Stomach (tissue), 9 donors: ENCODE measurements around the gene LCORL. TPM values are rescaled to one million over a fixed set of nuclear protein-coding genes. Genes with fewer than 3 reads are reported as not detected.

Experiments
- DNase-seq, 2 donors: peaks; one replicate each; pipeline versions ENCODE4 v3.0.0 to v3.0.0-alpha.2; 2013 to 2019
- H3K27ac ChIP-seq, 5 donors: fragments of 200-600 bp in 4 of 5; sonication (generic) in 4 of 5; one replicate each; pipeline ENCODE4 v1.5.1; 2013 to 2019; ENCODE audit warnings: mild to moderate bottlenecking in 1 of 5, moderate library complexity in 1 of 5
- H3K27me3 ChIP-seq, 3 donors: fragments of 200-600 bp; sonication (generic); one replicate each; pipeline ENCODE4 v1.5.1; 2017 to 2019; ENCODE audit warnings: mixed run types in 1 of 3
- H3K36me3 ChIP-seq, 4 donors: fragments of 200-600 bp; sonication (generic); 1 replicate in 3 of 4; 2 replicates in 1 of 4; pipeline ENCODE4 v1.5.1; 2016 to 2019
- H3K4me1 ChIP-seq, 4 donors: fragments of 200-600 bp; sonication (generic); one replicate each; pipeline ENCODE4 v1.5.1; 2016 to 2019
- H3K4me3 ChIP-seq, 4 donors: fragments of 200-600 bp; sonication (generic) in 3 of 4; one replicate each; pipeline ENCODE4 v1.5.1; 2016 to 2019; ENCODE audit warnings: mild to moderate bottlenecking in 1 of 4
- H3K9me3 ChIP-seq, 4 donors: fragments of 200-600 bp; sonication (generic); one replicate each; pipeline ENCODE4 v1.5.1; 2016 to 2019
- EP300 ChIP-seq: sonication (generic); formaldehyde crosslinking; IDR thresholded peaks from one replicate; pipeline ENCODE4 v1.6.1; 2017; ENCODE audit warnings: antibody characterized with exemption
- POLR2A ChIP-seq, 4 donors: fragments of 450-650 bp; IDR thresholded peaks; one replicate each; pipeline ENCODE4 v1.6.1; 2016; ENCODE audit warnings: antibody characterized with exemption in 4 of 4, control low read depth in 2 of 4, mild to moderate bottlenecking in 1 of 4, moderate library complexity in 1 of 4
- POLR2AphosphoS5 ChIP-seq, 3 donors: sonication (generic); formaldehyde crosslinking; IDR thresholded peaks; one replicate each; pipeline ENCODE4 v1.6.1; 2016; ENCODE audit warnings: antibody characterized with exemption in 3 of 3
- WGBS, 5 donors: extraction: QIAGEN DNeasy Blood & Tissue Kit in 3 of 5; methylation state at CpG; one replicate each; pipeline versions ENCODE4 v1.1.5 to v1.1.7; 2013 to 2018; 5-methylcytosine and 5-hydroxymethylcytosine counted together
- intact Hi-C: fragments of 100-400 bp; cut with DNase I; formaldehyde crosslinking; loops from one replicate; pipeline ENCODE4 v1.15.1; 2023; ENCODE audit warnings: low total_unique reads
- polyA plus RNA-seq, 3 donors: library from polyadenylated mRNA; stranded (reverse); fragments of 200-250 nt; gene quantifications; one replicate each; pipeline ENCODE4 v1.2.3, GENCODE V29; 2013
- total RNA-seq, 5 donors: library from RNA; depleted of rRNA; stranded (reverse); fragments of >200 nt; gene quantifications; one replicate each; pipeline versions ENCODE4 v1.1.0 to v1.2.3, GENCODE V29; 2014 to 2016
- TF ChIP-seq, protein P1 (sequence below), 7 experiments: fragments of 450-650 bp in 4 of 7; fragments of 200-600 bp in 3 of 7; sonication (generic) in 3 of 7; IDR thresholded peaks; one replicate each; pipeline ENCODE4 v1.5.1; 2016 to 2019; ENCODE audit warnings: antibody characterized with exemption in 7 of 7, control low read depth in 2 of 7, mild to moderate bottlenecking in 1 of 7
- donor health status: healthy with polysubstance abuse.
- donor health status: Bipolar disorder and iron deficiency.
- donor health status: healthy.

LCORL gene
- total and polyA plus RNA-seq, 8 donors, result 1.8 to 28.1 (median 8.2) TPM

GRCh38 chr4:17956245-17956644, 65.3 kb downstream of the LCORL start:
- TF ChIP-seq POLR2AphosphoS5 (IDR thresholded peaks at IDR 0.05), result no peak
- Histone ChIP-seq H3K27me3 (no peaks in the 10 kb centered on the region), H3K27ac (no peak overlapping the region), H3K4me1 (no peaks in the 10 kb centered on the region), H3K4me3 (no peak overlapping the region), H3K9me3 (no peaks in the 10 kb centered on the region), H3K36me3 (peaks cover 0 to 41% (median 12%) of the 10 kb centered on the region in 4 donors)
- WGBS, 5 donors, result 97 to 98% (median 98%) methylated on average over 4 of the region's 4 CpGs
- DNase-seq, result no peak
- intact Hi-C loops, result no loop called here

GRCh38 chr4:17945303-17945702, 76.3 kb downstream of the LCORL start:
- intact Hi-C loops, result no loop called here
- no peaks in the 10 kb centered on the region for H3K9me3 ChIP-seq

DNA sequence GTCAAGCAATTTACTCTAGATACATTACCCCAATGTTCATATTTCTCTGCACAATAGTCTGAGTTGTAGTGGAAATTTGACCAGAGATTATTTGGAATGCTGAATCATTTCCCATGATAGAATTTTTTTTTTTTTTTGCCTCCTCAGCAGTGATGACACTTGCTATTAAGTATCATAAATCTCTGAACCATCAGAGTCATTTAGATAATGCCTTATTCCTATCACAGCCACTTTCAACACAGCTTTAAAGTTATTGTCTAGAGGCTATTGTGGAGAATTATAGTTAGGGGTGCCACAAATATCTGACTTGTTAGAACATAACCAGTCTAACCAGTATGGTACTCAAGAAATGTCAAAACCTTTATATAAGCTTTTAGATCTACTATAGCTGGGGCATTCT, 79.8 kb downstream of the LCORL start:
- Histone ChIP-seq H3K9me3 (no peaks in the 10 kb centered on the region), H3K27ac (no peak overlapping the region), H3K36me3 (peaks cover 0 to 3% (median 0%) of the 10 kb centered on the region in 4 donors), H3K4me1 (no peaks in the 10 kb centered on the region), H3K4me3 (no peak overlapping the region), H3K27me3 (no peaks in the 10 kb centered on the region)
- DNase-seq, result no peak
- intact Hi-C loops, result no loop called here
- TF ChIP-seq POLR2A (IDR thresholded peaks at IDR 0.05) (no peak), POLR2AphosphoS5 (IDR thresholded peaks at IDR 0.05) (no peak), EP300 (no peak)
- TF ChIP-seq, protein P1, sequence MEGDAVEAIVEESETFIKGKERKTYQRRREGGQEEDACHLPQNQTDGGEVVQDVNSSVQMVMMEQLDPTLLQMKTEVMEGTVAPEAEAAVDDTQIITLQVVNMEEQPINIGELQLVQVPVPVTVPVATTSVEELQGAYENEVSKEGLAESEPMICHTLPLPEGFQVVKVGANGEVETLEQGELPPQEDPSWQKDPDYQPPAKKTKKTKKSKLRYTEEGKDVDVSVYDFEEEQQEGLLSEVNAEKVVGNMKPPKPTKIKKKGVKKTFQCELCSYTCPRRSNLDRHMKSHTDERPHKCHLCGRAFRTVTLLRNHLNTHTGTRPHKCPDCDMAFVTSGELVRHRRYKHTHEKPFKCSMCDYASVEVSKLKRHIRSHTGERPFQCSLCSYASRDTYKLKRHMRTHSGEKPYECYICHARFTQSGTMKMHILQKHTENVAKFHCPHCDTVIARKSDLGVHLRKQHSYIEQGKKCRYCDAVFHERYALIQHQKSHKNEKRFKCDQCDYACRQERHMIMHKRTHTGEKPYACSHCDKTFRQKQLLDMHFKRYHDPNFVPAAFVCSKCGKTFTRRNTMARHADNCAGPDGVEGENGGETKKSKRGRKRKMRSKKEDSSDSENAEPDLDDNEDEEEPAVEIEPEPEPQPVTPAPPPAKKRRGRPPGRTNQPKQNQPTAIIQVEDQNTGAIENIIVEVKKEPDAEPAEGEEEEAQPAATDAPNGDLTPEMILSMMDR (IDR thresholded peaks at IDR 0.05), result no peak

More at GRCh38 chr4:17945303-17945702, 76.3 kb downstream of the LCORL start:
- Histone ChIP-seq H3K36me3 (peaks cover 0 to 3% (median 0%) of the 10 kb centered on the region in 4 donors), H3K4me3 (no peak overlapping the region), H3K4me1 (no peaks in the 10 kb centered on the region), H3K27me3 (no peaks in the 10 kb centered on the region), H3K27ac (no peak overlapping the region)
- WGBS, 5 donors, result 95 to 96% (median 96%) methylated on average over 2 of the region's 2 CpGs
- TF ChIP-seq, protein P1 (IDR thresholded peaks at IDR 0.05), result no peak
- no peak for TF ChIP-seq POLR2AphosphoS5 (IDR thresholded peaks at IDR 0.05)
- no peak for TF ChIP-seq POLR2A (IDR thresholded peaks at IDR 0.05)
- no peak for DNase-seq

DNA sequence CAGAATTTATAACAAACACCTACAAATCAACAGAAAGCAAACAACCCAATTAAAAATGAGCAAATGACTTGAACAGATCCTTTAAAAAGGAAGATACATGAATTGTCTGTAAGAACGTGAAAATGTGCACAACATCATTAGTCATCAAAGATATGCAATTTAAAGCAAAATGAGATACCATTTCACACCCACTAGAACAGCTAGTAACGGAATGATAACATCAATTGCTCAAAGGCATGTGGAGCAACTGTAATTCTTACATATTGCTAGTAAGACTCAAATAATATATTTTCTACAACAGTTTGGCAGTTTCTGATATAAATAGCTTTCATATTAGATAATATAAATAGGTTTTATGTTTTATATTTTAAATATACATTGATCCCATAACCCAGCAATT, 82.5 kb downstream of the LCORL start:
- intact Hi-C loops, result no loop called here
- Histone ChIP-seq H3K4me3 (no peak overlapping the region), H3K36me3 (peaks cover 0 to 3% (median 0%) of the 10 kb centered on the region in 4 donors), H3K27me3 (no peaks in the 10 kb centered on the region), H3K4me1 (no peaks in the 10 kb centered on the region), H3K27ac (no peak overlapping the region), H3K9me3 (no peaks in the 10 kb centered on the region)
- WGBS, 5 donors, result 85 to 100% (median 87%) methylated on average over 2 of the region's 2 CpGs
- TF ChIP-seq, protein P1 (IDR thresholded peaks at IDR 0.05), result no peak
- TF ChIP-seq POLR2AphosphoS5 (IDR thresholded peaks at IDR 0.05), result no peak
- no peak for TF ChIP-seq EP300
- TF ChIP-seq POLR2A (IDR thresholded peaks at IDR 0.05), result no peak
- no peak for DNase-seq

DNA sequence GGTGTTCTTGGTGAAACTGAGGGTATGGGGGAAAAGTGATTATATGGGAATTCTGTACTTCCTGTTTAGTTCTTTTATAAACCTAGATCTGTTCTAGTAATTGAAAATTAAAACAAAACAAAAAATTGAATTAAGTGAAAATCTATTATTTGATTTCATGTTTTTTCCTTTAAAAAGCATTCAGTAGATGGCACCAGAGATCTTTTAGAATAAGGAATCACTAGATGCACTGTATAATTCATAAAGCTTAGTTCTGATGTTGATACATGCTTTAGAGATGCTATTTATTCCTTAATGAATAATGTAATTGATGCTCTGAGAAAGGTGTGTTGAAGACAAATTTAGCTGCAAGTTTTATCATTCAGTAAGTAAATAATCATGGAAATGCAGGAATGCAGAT, 87.3 kb downstream of the LCORL start:
- Histone ChIP-seq H3K9me3 (peaks cover 0 to 10% (median 5%) of the 10 kb centered on the region in 4 donors), H3K4me3 (no peak overlapping the region), H3K4me1 (no peaks in the 10 kb centered on the region), H3K27ac (no peak overlapping the region), H3K36me3 (peaks cover 0 to 6% (median 0%) of the 10 kb centered on the region in 4 donors), H3K27me3 (no peaks in the 10 kb centered on the region)
- intact Hi-C loops, result no loop called here
- DNase-seq, result no peak
- TF ChIP-seq POLR2AphosphoS5 (IDR thresholded peaks at IDR 0.05), result no peak
- no peak for TF ChIP-seq POLR2A (IDR thresholded peaks at IDR 0.05)
- no peak for TF ChIP-seq EP300
- TF ChIP-seq, protein P1 (IDR thresholded peaks at IDR 0.05), result no peak
